B cell (primary cell): ENCODE data around the gene SUCLG2.

Source experiments
- EZH2 ChIP-seq: IDR thresholded peaks from 2 replicates; pipeline ENCODE4 v1.6.1; 2012; ENCODE audit warnings: borderline replicate concordance, low read depth, mild to moderate bottlenecking, moderate library complexity, low read length; ENCODE audit not compliant: insufficient read depth, poor library complexity, severe bottlenecking
- TF ChIP-seq, protein P1 (sequence below): fragments of 200-600 bp; IDR thresholded peaks from one replicate; pipeline ENCODE4 v1.8.0; 2022; ENCODE audit warnings: antibody characterized with exemption, mild to moderate bottlenecking

DNA sequence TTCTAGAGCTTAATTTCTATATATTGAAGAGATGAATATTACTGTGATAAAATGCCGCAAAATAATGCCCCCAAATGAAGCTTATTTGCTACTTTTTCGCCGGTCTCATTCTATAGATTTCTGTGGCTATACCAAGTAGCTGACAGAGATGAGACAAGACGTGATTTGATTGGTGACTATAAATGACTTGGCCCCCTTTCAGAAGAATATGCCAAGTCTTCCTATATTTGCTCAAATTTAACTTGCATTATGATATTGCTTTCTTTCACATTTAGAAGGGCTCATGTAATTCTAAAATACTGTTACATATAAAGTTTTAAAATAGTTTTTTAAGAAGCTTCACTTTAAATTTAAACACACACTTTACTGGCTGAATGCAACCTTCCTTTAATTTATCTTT is 180.1 kb downstream of the SUCLG2 start:
- TF ChIP-seq, protein P1, sequence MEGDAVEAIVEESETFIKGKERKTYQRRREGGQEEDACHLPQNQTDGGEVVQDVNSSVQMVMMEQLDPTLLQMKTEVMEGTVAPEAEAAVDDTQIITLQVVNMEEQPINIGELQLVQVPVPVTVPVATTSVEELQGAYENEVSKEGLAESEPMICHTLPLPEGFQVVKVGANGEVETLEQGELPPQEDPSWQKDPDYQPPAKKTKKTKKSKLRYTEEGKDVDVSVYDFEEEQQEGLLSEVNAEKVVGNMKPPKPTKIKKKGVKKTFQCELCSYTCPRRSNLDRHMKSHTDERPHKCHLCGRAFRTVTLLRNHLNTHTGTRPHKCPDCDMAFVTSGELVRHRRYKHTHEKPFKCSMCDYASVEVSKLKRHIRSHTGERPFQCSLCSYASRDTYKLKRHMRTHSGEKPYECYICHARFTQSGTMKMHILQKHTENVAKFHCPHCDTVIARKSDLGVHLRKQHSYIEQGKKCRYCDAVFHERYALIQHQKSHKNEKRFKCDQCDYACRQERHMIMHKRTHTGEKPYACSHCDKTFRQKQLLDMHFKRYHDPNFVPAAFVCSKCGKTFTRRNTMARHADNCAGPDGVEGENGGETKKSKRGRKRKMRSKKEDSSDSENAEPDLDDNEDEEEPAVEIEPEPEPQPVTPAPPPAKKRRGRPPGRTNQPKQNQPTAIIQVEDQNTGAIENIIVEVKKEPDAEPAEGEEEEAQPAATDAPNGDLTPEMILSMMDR, result no peak
- TF ChIP-seq EZH2, result no peak
